Fibroblast of lung (primary cell): ENCODE measurements around the gene TNIP1. TPM values are rescaled to one million over a fixed set of nuclear protein-coding genes. Genes with fewer than 3 reads are reported as not detected.

ENCODE experiments used
- DNase-seq, 2 donors: peaks; one replicate each; pipeline versions ENCODE4 v3.0.0 to v3.0.0-alpha.2; 2010; ENCODE audit warnings: low read depth in 2 of 2
- H2AFZ ChIP-seq: 2 replicates; pipeline ENCODE4 v1.5.1; 2012; ENCODE audit warnings: low read length, control low read depth, inconsistent platforms
- H3K27ac ChIP-seq: 2 replicates; pipeline ENCODE4 v1.5.1; 2011; ENCODE audit warnings: low read length, control low read depth; ENCODE audit not compliant: insufficient read depth
- H3K27me3 ChIP-seq: 2 replicates; pipeline ENCODE4 v1.5.1; 2011; ENCODE audit warnings: mild to moderate bottlenecking, low read length; ENCODE audit not compliant: control insufficient read depth, insufficient read depth
- H3K36me3 ChIP-seq: 2 replicates; pipeline ENCODE4 v1.5.1; 2011; ENCODE audit warnings: low read length; ENCODE audit not compliant: control insufficient read depth, insufficient read depth
- H3K4me1 ChIP-seq: 2 replicates; pipeline ENCODE4 v1.5.1; 2011; ENCODE audit warnings: low read length; ENCODE audit not compliant: control insufficient read depth, insufficient read depth; ENCODE audit errors: extremely low read depth
- H3K4me2 ChIP-seq: 2 replicates; pipeline ENCODE4 v1.5.1; 2011; ENCODE audit warnings: low read length, control low read depth; ENCODE audit not compliant: insufficient read depth; ENCODE audit errors: extremely low read depth
- H3K4me3 ChIP-seq, 4 experiments: fragments of 200-600 bp in 1 of 4; sonication (generic) in 1 of 4; replicated peaks in 1 of 4; 2 replicates each; pipeline ENCODE4 v1.5.1; 2011 to 2016; ENCODE audit warnings: low read length in 4 of 4, low read depth in 3 of 4, mild to moderate bottlenecking in 3 of 4, control low read depth in 2 of 4, inconsistent platforms in 1 of 4, mixed read lengths in 1 of 4; ENCODE audit not compliant: insufficient read depth in 1 of 4; ENCODE audit errors: control extremely low read depth in 1 of 4
- H3K79me2 ChIP-seq: 2 replicates; pipeline ENCODE4 v1.5.1; 2012; ENCODE audit warnings: mild to moderate bottlenecking, low read length, inconsistent platforms; ENCODE audit not compliant: control insufficient read depth, insufficient read depth
- H3K9ac ChIP-seq: 2 replicates; pipeline ENCODE4 v1.5.1; 2011; ENCODE audit warnings: mild to moderate bottlenecking, low read length, control low read depth; ENCODE audit not compliant: insufficient read depth
- H3K9me3 ChIP-seq: 2 replicates; pipeline ENCODE4 v1.5.1; 2012; ENCODE audit warnings: low read depth, low read length; ENCODE audit not compliant: control insufficient read depth, insufficient read depth
- H4K20me1 ChIP-seq: 2 replicates; pipeline ENCODE4 v1.5.1; 2011; ENCODE audit warnings: low read length; ENCODE audit not compliant: control insufficient read depth, insufficient read depth; ENCODE audit errors: extremely low read depth
- EZH2 ChIP-seq: IDR thresholded peaks from 2 replicates; pipeline ENCODE4 v1.5.1; 2012; ENCODE audit warnings: low read length, control low read depth, mild to moderate bottlenecking; ENCODE audit errors: missing control alignments
- polyA plus RNA-seq, 2 donors: library from polyadenylated mRNA; depleted of rRNA in 1 of 2; stranded (reverse) in 1 of 2; unstranded in 1 of 2; fragments of >200 nt; gene quantifications; 2 replicates each; pipeline ENCODE4 v1.2.1, GENCODE V29; 2011 to 2012; ENCODE audit warnings: missing spikeins in 1 of 2
- total RNA-seq: library from RNA; depleted of rRNA; stranded (reverse); fragments of >200 nt; gene quantifications from 2 replicates; pipeline ENCODE4 v1.2.1, GENCODE V29; 2014
- TF ChIP-seq, protein P1 (sequence below), 2 donors: IDR thresholded peaks in 1 of 2; conservative IDR thresholded peaks in 1 of 2; 1 replicate in 1 of 2; 2 replicates in 1 of 2; pipeline ENCODE4 v1.5.1; 2011 to 2012; ENCODE audit warnings: low read length in 2 of 2, control low read depth in 1 of 2, inconsistent platforms in 1 of 2, low read depth in 1 of 2, mild to moderate bottlenecking in 1 of 2

The TNIP1 gene
- total and polyA plus RNA-seq, 2 donors (not counting 1 experiment from before 2014, with no cell fraction given): 47.2 to 59.1 TPM

DNA sequence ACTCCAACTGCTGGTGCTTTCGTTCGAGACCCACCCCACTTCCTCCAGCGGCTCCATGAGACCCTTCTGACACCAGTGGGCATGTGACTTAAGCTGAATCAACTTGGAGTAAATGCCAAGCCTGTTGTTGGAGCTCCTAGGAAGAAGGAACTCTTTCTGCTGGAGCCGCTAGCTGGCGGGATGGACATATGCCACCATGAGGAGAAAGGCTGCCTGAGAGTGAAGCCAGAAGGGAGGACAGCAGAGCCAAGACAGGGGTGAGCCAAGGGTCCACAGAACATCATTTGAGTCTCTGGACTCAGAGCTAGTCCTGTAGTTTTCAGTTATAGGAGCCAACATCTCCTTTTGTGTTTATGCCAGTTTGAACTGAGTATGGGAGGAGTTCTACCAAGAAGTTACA lies 40.8 kb upstream of the TNIP1 start:
- H3K9ac ChIP-seq: no peak overlapping the region
- peaks cover 2% of the 10 kb centered on the region for H3K4me1 ChIP-seq
- H2AFZ ChIP-seq: no peak overlapping the region
- no peak overlapping the region for H3K27ac ChIP-seq
- no peaks in the 10 kb centered on the region for H3K27me3 ChIP-seq
- no peak overlapping the region for H3K4me2 ChIP-seq
- H3K36me3 ChIP-seq: peaks cover 54% of the 10 kb centered on the region
- H3K4me3 ChIP-seq: no peak overlapping the region
- peaks cover 3% of the 10 kb centered on the region for H4K20me1 ChIP-seq
- TF ChIP-seq, protein P1, sequence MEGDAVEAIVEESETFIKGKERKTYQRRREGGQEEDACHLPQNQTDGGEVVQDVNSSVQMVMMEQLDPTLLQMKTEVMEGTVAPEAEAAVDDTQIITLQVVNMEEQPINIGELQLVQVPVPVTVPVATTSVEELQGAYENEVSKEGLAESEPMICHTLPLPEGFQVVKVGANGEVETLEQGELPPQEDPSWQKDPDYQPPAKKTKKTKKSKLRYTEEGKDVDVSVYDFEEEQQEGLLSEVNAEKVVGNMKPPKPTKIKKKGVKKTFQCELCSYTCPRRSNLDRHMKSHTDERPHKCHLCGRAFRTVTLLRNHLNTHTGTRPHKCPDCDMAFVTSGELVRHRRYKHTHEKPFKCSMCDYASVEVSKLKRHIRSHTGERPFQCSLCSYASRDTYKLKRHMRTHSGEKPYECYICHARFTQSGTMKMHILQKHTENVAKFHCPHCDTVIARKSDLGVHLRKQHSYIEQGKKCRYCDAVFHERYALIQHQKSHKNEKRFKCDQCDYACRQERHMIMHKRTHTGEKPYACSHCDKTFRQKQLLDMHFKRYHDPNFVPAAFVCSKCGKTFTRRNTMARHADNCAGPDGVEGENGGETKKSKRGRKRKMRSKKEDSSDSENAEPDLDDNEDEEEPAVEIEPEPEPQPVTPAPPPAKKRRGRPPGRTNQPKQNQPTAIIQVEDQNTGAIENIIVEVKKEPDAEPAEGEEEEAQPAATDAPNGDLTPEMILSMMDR (conservative IDR thresholded peaks at IDR 0.05 in 1 of 2, IDR thresholded peaks at IDR 0.05 in 1 of 2; ENCODE audit: low read depth in 1 of 2, low read length in 2 of 2): no peak
- no peak for TF ChIP-seq EZH2
- H3K79me2 ChIP-seq: no peaks in the 10 kb centered on the region
- no peaks in the 10 kb centered on the region for H3K9me3 ChIP-seq
- no peak for DNase-seq

DNA sequence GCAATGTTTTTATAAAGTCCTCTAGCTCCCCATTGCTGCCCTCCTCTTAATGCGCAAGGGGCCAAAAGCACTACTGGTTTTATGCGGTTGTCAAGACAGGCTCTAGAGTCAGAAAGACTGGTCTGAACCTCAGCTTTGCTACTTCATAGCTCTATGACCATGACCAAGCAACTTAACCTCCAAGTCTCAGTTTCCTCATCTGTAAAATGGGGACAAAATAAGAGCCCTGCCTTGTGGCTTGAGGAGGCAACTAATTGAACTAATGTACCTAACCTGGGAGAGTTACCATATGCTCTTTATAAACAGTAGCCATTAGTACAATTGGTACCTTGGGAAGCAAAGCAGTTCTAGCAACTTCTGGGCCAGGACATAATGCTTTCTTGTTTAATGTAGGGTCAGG lies 40.3 kb upstream of the TNIP1 start:
- TF ChIP-seq, protein P1 (conservative IDR thresholded peaks at IDR 0.05 in 1 of 2, IDR thresholded peaks at IDR 0.05 in 1 of 2; ENCODE audit: low read depth in 1 of 2, low read length in 2 of 2): no peak
- no peak for TF ChIP-seq EZH2
- peaks cover 52% of the 10 kb centered on the region for H3K36me3 ChIP-seq
- H3K79me2 ChIP-seq: no peaks in the 10 kb centered on the region
- no peaks in the 10 kb centered on the region for H3K27me3 ChIP-seq
- DNase-seq: no peak
- H4K20me1 ChIP-seq: peaks cover 3% of the 10 kb centered on the region
- no peaks in the 10 kb centered on the region for H3K9me3 ChIP-seq
- no peak overlapping the region for H3K27ac ChIP-seq
- H3K4me1 ChIP-seq: peaks cover 2% of the 10 kb centered on the region
- no peak overlapping the region for H2AFZ ChIP-seq
- H3K4me3 ChIP-seq: no peak overlapping the region
- no peak overlapping the region for H3K9ac ChIP-seq
- no peak overlapping the region for H3K4me2 ChIP-seq

DNA sequence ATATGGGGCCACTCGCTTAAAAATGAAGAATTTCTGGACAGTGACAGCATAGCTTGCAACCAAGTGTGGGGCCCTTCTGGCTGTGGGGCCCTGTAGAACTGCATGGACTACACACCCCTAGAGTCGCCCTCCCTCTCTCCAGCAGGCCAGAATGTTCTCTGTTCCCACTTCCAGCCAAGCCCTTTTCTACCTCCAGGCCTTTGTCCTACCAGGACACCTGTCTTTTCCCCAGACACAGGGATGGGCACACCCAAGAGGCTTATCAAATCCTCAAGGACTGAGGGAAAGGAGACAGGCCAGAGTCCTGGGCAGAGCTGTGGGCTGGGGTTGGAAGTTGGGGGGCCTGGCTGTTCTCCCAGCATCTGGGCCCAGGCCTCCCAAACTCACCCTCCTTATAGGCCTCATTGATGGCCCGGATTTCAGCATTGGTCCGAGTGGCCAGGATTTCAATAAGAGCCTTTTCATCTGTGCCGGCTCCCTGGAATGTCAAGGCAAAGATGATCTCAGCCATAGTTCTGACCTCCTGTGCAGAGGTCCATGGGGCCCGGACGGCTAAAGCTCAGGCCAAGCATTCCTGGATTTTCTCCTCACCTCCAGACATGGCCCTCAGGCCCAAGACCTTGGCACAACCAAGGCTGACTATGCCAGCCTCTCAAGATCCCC lies 38.2 kb upstream of the TNIP1 start:
- Histone ChIP-seq H3K9ac (no peak overlapping the region), H3K9me3 (no peaks in the 10 kb centered on the region), H3K27me3 (no peaks in the 10 kb centered on the region), H3K4me3 (no peak overlapping the region), H3K79me2 (no peaks in the 10 kb centered on the region), H3K27ac (no peak overlapping the region), H3K4me1 (peaks cover 2% of the 10 kb centered on the region), H4K20me1 (peaks cover 3% of the 10 kb centered on the region), H3K36me3 (peaks cover 42% of the 10 kb centered on the region), H3K4me2 (no peak overlapping the region), H2AFZ (no peak overlapping the region)
- TF ChIP-seq, protein P1 (conservative IDR thresholded peaks at IDR 0.05 in 1 of 2, IDR thresholded peaks at IDR 0.05 in 1 of 2; ENCODE audit: low read depth in 1 of 2, low read length in 2 of 2): no peak
- no peak for TF ChIP-seq EZH2
- no peak for DNase-seq
